Measurements from ENCODE around the gene BHMT.

GRCh38 chr5:79112703-79113058, 1.1 kb downstream of the BHMT start:
- no peak for TF ChIP-seq EZH2phosphoT487 (IDR thresholded peaks at IDR 0.05; ENCODE audit: borderline replicate concordance, low read length)
- no peak for TF ChIP-seq CTCF (IDR thresholded peaks at IDR 0.05; ENCODE audit: low read depth, low read length, poor library complexity, severe bottlenecking)
